GM10248 (cell line): ENCODE results near the gene KLF16.

Experiments
- CTCF ChIA-PET: fragments of 300-600 bp; sonication (Branson Sonifier 250); formaldehyde crosslinking; extraction: SDS; loops from one replicate; lab custom pipeline; 2021; ENCODE audit warnings: antibody characterized with exemption; lab: Yijun Ruan, JAX
- POLR2A ChIA-PET: fragments of 350-650 bp; sonication (Branson Sonifier 250); formaldehyde crosslinking; extraction: SDS; loops from one replicate; lab custom pipeline; 2020; ENCODE audit warnings: antibody characterized with exemption; lab: Yijun Ruan, JAX
- DNase-seq: peaks from one replicate; pipeline ENCODE4 v3.0.0; 2012; ENCODE audit errors: extremely low spot score
- CTCF ChIP-seq: IDR thresholded peaks from 2 replicates; pipeline ENCODE4 v1.5.1; 2012; ENCODE audit warnings: mild to moderate bottlenecking, low read depth; ENCODE audit errors: extremely low read depth, missing control alignments, control extremely low read depth

Gene KLF16

GRCh38 chr19:1908364-1908678 is 44.9 kb upstream of the KLF16 start:
- ChIA-PET CTCF (interaction anchor here (0.8 kb wide), 1 partner anchor 21 kb away, joined by 4 read pairs; no protein-coding TSS in a partner anchor), POLR2A (no interaction called here)
- no peak for DNase-seq
- no peak for TF ChIP-seq CTCF

- no peak for DNase-seq
- ChIA-PET POLR2A (no interaction called here), CTCF (no interaction called here)
- TF ChIP-seq CTCF: no peak
Observed at GRCh38 chr19:1907563-1908363, 44.4 kb upstream of the KLF16 start.

- no peak for DNase-seq
- TF ChIP-seq CTCF: no peak
- POLR2A ChIA-PET: no interaction called here
- CTCF ChIA-PET: no interaction called here
Observed at GRCh38 chr19:1906985-1907562, 43.7 kb upstream of the KLF16 start.

- CTCF ChIA-PET: interaction anchor here (1.0 to 1.6 kb wide), 5 partner anchors 9 to 143 kb away, joined by 3 to 6 read pairs (median 3); no protein-coding TSS in a partner anchor
- no peak for TF ChIP-seq CTCF
- POLR2A ChIA-PET: no interaction called here
- no peak for DNase-seq
Observed at GRCh38 chr19:1905863-1906375, 42.5 kb upstream of the KLF16 start.

GRCh38 chr19:1905110-1905862 is 41.9 kb upstream of the KLF16 start, which contains the start of the genes ADAT3 and SCAMP4:
TSS of gene ADAT3 (plus strand) at chr19:1905399. CDS start at chr19:1912048, 6,649 bp downstream.
TSS of gene SCAMP4 (plus strand) at chr19:1905399. CDS start at chr19:1915020, 9,621 bp downstream.
- ChIA-PET POLR2A (interaction anchor here (1.1 kb wide), 1 partner anchor 18 kb away, joined by 3 read pairs; no protein-coding TSS in a partner anchor), CTCF (interaction anchor here (1.0 to 1.6 kb wide), 5 partner anchors 8 to 143 kb away, joined by 3 to 6 read pairs (median 3); no protein-coding TSS in a partner anchor)
- TF ChIP-seq CTCF: no peak
- DNase-seq: peak; percentile 97

- no peak for DNase-seq
- CTCF ChIA-PET: interaction anchor here (1.0 to 2.2 kb wide), 3 partner anchors 25 to 41 kb away, joined by 4 to 8 read pairs (median 6); no protein-coding TSS in a partner anchor
- POLR2A ChIA-PET: interaction anchor here (1.1 kb wide), 1 partner anchor 19 kb away, joined by 3 read pairs; no protein-coding TSS in a partner anchor
- TF ChIP-seq CTCF: no peak
Observed at GRCh38 chr19:1904860-1905109, 41.4 kb upstream of the KLF16 start.
